GM06990 (cell line): ENCODE data around the gene PPL.
"Not testable (repeated sequence)": the region's sequence is repeated elsewhere in the genome, so short reads cannot be mapped to it uniquely, and the experiment has no call there.

ENCODE experiments used
- DNase-seq: peaks from one replicate; pipeline ENCODE4 v3.0.0-alpha.2; 2011; ENCODE audit not compliant: insufficient read length; ENCODE audit errors: extremely low read depth
- H3K27me3 ChIP-seq: replicated peaks from 2 replicates; pipeline ENCODE4 v1.6.0; 2011; ENCODE audit warnings: low read length; ENCODE audit not compliant: control insufficient read depth, insufficient read depth
- H3K36me3 ChIP-seq: 2 replicates; pipeline ENCODE4 v1.5.1; 2011; ENCODE audit warnings: low read length; ENCODE audit not compliant: control insufficient read depth, insufficient read depth
- H3K4me3 ChIP-seq: replicated peaks from 2 replicates; pipeline ENCODE4 v1.5.1; 2011; ENCODE audit warnings: low read depth, mild to moderate bottlenecking, control low read depth, low read length
- CTCF ChIP-seq: IDR thresholded peaks from 2 replicates; pipeline ENCODE4 v1.5.1; 2011; ENCODE audit warnings: low read length, control low read depth, mild to moderate bottlenecking, inconsistent platforms; ENCODE audit not compliant: insufficient read depth, poor library complexity, severe bottlenecking

PPL gene

GRCh38 chr16:4898811-4899473, 38.0 kb downstream of the PPL start:
- DNase-seq = no peak
- no peaks in the 10 kb centered on the region; the same call in 1 of the 2 replicates for H3K27me3 ChIP-seq
- H3K4me3 ChIP-seq = no peak overlapping the region
- H3K36me3 ChIP-seq = no peaks in the 10 kb centered on the region
- TF ChIP-seq CTCF = no peak

GRCh38 chr16:4897328-4897727, 39.6 kb downstream of the PPL start:
- no peaks in the 10 kb centered on the region for H3K36me3 ChIP-seq
- no peaks in the 10 kb centered on the region; the same call in 1 of the 2 replicates for H3K27me3 ChIP-seq
- no peak for DNase-seq
- no peak overlapping the region for H3K4me3 ChIP-seq
- no peak for TF ChIP-seq CTCF

GRCh38 chr16:4896761-4897160, 40.2 kb downstream of the PPL start:
- not testable (repeated sequence) for DNase-seq, H3K36me3 ChIP-seq, H3K4me3 ChIP-seq, H3K27me3 ChIP-seq

- TF ChIP-seq CTCF = no peak
Measured at GRCh38 chr16:4895366-4895765, 41.6 kb downstream of the PPL start.

GRCh38 chr16:4894276-4895150, 42.4 kb downstream of the PPL start:
- no peak overlapping the region for H3K4me3 ChIP-seq
- TF ChIP-seq CTCF = no peak
- DNase-seq = no peak
- H3K36me3 ChIP-seq = no peaks in the 10 kb centered on the region; the same call in 1 of the 2 replicates
- no peaks in the 10 kb centered on the region for H3K27me3 ChIP-seq

More at GRCh38 chr16:4895366-4895765, 41.6 kb downstream of the PPL start:
- no peak overlapping the region for H3K4me3 ChIP-seq
- H3K36me3 ChIP-seq = no peaks in the 10 kb centered on the region
- DNase-seq = no peak
- H3K27me3 ChIP-seq = no peaks in the 10 kb centered on the region
